NB4 (cell line): Measurements from ENCODE around the gene FAM120A.

Experiments used
- DNase-seq: peaks from one replicate; pipeline ENCODE4 v3.0.0; 2010; ENCODE audit warnings: low read depth
- H3K4me3 ChIP-seq: one replicate; pipeline ENCODE4 v1.5.1; 2011; ENCODE audit warnings: mild to moderate bottlenecking, low read depth, low read length, moderate library complexity
- CTCF ChIP-seq: IDR thresholded peaks from one replicate; pipeline ENCODE4 v1.5.1; 2012; ENCODE audit warnings: low read depth, low read length
- MAX ChIP-seq: IDR thresholded peaks from 2 replicates; pipeline ENCODE4 v1.6.1; 2011; ENCODE audit warnings: low read depth, low read length
- MYC ChIP-seq: IDR thresholded peaks from 2 replicates; pipeline ENCODE4 v1.6.1; 2011; ENCODE audit warnings: low read depth, low read length
- POLR2A ChIP-seq: IDR thresholded peaks from 2 replicates; pipeline ENCODE4 v1.6.1; 2011; ENCODE audit warnings: mild to moderate bottlenecking; ENCODE audit not compliant: insufficient read length; ENCODE audit errors: extremely low read depth

Gene FAM120A

GRCh38 chr9:93582115-93582514 is 130.6 kb downstream of the FAM120A start:
- TF ChIP-seq POLR2A (no peak), CTCF (no peak), MYC (no peak), MAX (no peak; the same call in 1 of the 2 replicates)
- no peak overlapping the region for H3K4me3 ChIP-seq
- peak; percentile 58 for DNase-seq

GRCh38 chr9:93582550-93582949 is 131.1 kb downstream of the FAM120A start:
- DNase-seq = no peak
- TF ChIP-seq CTCF (no peak), POLR2A (no peak), MAX (no peak; the same call in 1 of the 2 replicates), MYC (no peak)
- no peak overlapping the region for H3K4me3 ChIP-seq

- no peak for TF ChIP-seq MAX
- TF ChIP-seq CTCF = no peak
- TF ChIP-seq MYC = no peak
- TF ChIP-seq POLR2A = no peak
- DNase-seq = no peak
- no peak overlapping the region for H3K4me3 ChIP-seq
Observed at GRCh38 chr9:93585259-93585658, 133.8 kb downstream of the FAM120A start.

- H3K4me3 ChIP-seq = no peak overlapping the region
- no peak for TF ChIP-seq CTCF
- TF ChIP-seq MAX = no peak
- TF ChIP-seq POLR2A = no peak
- TF ChIP-seq MYC = no peak
- no peak for DNase-seq
Observed at GRCh38 chr9:93585695-93586094, 134.2 kb downstream of the FAM120A start.

GRCh38 chr9:93586290-93587057 is 135.0 kb downstream of the FAM120A start:
- no peak for DNase-seq
- TF ChIP-seq CTCF = no peak
- TF ChIP-seq POLR2A = no peak
- no peak for TF ChIP-seq MYC
- no peak for TF ChIP-seq MAX
- H3K4me3 ChIP-seq = no peak overlapping the region
